ENCODE measurements around the gene CDCA5. TPM values are rescaled to one million over a fixed set of nuclear protein-coding genes. Genes with fewer than 3 reads are reported as not detected.

The CDCA5 gene
- total and polyA plus RNA-seq, 8 donors = 0.08 to 1.2 (median 0.43) TPM

DNA sequence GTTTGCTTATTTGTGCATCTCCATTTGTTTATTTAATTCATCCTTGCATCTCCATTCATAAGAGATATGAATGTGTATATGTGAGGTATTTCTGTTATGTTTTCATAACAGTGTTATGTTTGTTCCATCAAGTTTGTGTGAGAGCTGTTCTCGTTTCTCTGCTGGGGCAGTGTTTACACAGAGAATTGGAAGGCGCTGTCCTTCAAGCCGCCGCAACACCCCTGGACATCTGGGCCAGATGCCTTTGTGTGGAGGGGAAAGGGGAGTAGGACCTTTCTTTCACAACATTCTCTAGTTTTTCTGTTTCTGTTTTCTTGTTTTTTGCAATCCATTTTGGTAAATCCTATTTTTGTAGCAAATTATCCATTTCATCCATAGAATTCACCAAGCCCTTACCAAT, 20.8 kb upstream of the CDCA5 start:
- H3K4me1 ChIP-seq = peaks cover 41 to 45% (median 42%) of the 10 kb centered on the region in 3 donors
- no peak for DNase-seq

DNA sequence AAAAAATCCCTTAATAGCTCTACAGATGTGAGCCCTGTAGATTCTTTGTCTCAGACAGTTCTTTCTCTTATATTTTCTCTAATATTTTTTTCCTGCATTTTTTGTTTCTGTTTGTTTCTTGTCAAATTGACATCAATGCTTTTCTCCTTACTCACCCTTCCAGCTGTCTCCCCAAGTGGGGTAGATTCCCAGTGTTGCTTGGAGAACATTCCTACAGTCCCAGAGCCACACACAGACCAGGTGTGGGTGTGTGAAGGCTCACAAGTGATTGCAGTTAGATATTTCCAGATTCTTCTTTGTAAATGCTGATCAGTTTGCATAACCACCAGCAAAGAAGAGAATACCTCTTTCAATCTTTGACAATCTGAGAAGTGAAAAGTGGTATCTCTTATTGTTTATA, 19.6 kb upstream of the CDCA5 start:
- TF ChIP-seq, protein P1, sequence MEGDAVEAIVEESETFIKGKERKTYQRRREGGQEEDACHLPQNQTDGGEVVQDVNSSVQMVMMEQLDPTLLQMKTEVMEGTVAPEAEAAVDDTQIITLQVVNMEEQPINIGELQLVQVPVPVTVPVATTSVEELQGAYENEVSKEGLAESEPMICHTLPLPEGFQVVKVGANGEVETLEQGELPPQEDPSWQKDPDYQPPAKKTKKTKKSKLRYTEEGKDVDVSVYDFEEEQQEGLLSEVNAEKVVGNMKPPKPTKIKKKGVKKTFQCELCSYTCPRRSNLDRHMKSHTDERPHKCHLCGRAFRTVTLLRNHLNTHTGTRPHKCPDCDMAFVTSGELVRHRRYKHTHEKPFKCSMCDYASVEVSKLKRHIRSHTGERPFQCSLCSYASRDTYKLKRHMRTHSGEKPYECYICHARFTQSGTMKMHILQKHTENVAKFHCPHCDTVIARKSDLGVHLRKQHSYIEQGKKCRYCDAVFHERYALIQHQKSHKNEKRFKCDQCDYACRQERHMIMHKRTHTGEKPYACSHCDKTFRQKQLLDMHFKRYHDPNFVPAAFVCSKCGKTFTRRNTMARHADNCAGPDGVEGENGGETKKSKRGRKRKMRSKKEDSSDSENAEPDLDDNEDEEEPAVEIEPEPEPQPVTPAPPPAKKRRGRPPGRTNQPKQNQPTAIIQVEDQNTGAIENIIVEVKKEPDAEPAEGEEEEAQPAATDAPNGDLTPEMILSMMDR (IDR thresholded peaks at IDR 0.05) = no peak
- intact Hi-C loops (cut with DNase I) = loop anchor here in 1 of 3 donors (10.0 kb wide), 1 partner anchor 249 kb away; no protein-coding TSS in a partner anchor
- Histone ChIP-seq H3K4me3 (no peak overlapping the region), H3K27me3 (no peaks in the 10 kb centered on the region), H3K36me3 (peaks cover 0 to 12% (median 4%) of the 10 kb centered on the region in 3 donors), H3K4me1 (peaks cover 41 to 45% (median 43%) of the 10 kb centered on the region in 3 donors), H3K9me3 (no peaks in the 10 kb centered on the region), H3K27ac (peak overlapping the region in 3 of 4 donors; percentile 33 to 74 (median 35))
- FAIRE-seq (no peak), ATAC-seq (no peak), DNase-seq (no peak)

More for the DNA sequence above, 20.8 kb upstream of the CDCA5 start:
- peak overlapping the region in 3 of 4 donors; percentile 33 to 74 (median 35) for H3K27ac ChIP-seq
- no peaks in the 10 kb centered on the region for H3K27me3 ChIP-seq
- no peak overlapping the region for H3K4me3 ChIP-seq
- peaks cover 0 to 21% (median 7%) of the 10 kb centered on the region in 3 donors for H3K36me3 ChIP-seq
- TF ChIP-seq, protein P1 (IDR thresholded peaks at IDR 0.05) = no peak
- 15 to 21% methylated on average over 4 of the region's 4 CpGs for WGBS, 2 donors
- H3K9me3 ChIP-seq = no peaks in the 10 kb centered on the region
- intact Hi-C loops (cut with DNase I) = loop anchor here in 1 of 3 donors (10.0 kb wide), 1 partner anchor 250 kb away; no protein-coding TSS in a partner anchor
- FAIRE-seq = no peak
- peak in 2 of 4 donors; percentile 17 to 32 for ATAC-seq

DNA sequence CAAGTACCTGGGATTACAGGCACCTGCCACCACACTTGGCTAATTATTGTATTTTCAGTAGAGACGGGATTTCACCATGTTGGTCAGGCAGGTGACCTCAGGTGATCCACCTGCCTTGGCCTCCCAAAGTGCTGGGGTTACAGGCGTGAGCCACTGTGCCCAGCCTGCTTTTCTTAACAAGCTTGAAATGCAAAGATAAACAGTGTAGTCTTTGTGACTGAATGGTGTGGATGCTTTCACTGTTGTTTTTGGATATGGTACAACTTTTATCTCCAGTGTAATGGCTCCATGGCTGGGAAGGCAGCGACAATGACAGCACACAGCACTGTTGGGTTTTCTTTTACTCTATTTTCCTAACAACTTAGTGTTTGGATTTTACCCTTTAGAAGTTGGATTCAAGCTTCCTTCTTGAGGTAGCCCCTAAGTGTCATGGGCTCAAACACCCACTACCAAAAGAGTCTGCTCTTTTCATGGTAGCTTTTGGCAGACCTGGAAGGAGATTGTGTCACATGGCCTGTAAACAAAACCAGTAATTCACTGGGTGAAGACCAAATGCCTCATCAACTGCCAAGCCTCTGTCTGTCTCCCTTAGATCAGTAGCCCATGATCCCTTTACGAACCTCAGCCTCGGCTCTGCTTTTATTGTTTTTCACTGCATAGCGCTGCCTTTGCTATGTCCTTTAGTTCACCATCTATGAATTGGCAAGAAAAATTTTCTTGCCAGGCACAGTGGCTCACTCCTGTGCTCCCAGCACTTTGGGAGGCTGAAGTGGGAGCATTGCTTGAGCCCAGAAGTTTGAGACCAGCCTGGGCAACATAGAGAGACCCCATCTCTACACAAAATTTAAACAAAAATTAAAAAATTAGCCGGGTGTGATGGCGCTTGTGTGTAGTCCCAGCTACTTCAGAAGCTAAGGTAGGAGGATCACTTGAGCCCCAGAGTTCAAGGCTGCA, 18.6 kb upstream of the CDCA5 start:
- TF ChIP-seq, protein P1 (IDR thresholded peaks at IDR 0.05) = no peak
- DNase-seq (peak in 1 of 6 donors; percentile 53), FAIRE-seq (no peak), ATAC-seq (peak; percentile 67 to 78 (median 72))
- Histone ChIP-seq H3K4me1 (peaks cover 41 to 47% (median 45%) of the 10 kb centered on the region in 3 donors), H3K27me3 (no peaks in the 10 kb centered on the region), H3K4me3 (no peak overlapping the region), H3K27ac (peak overlapping the region in 2 of 4 donors; percentile 28 to 74), H3K9me3 (no peaks in the 10 kb centered on the region), H3K36me3 (peaks cover 0 to 9% (median 0%) of the 10 kb centered on the region in 3 donors)
- WGBS, 2 donors = 58 to 60% methylated on average over 8 of the region's 8 CpGs
- intact Hi-C loops (cut with DNase I) = loop anchor here in 1 of 3 donors (10.0 kb wide), 1 partner anchor 248 kb away; no protein-coding TSS in a partner anchor

DNA sequence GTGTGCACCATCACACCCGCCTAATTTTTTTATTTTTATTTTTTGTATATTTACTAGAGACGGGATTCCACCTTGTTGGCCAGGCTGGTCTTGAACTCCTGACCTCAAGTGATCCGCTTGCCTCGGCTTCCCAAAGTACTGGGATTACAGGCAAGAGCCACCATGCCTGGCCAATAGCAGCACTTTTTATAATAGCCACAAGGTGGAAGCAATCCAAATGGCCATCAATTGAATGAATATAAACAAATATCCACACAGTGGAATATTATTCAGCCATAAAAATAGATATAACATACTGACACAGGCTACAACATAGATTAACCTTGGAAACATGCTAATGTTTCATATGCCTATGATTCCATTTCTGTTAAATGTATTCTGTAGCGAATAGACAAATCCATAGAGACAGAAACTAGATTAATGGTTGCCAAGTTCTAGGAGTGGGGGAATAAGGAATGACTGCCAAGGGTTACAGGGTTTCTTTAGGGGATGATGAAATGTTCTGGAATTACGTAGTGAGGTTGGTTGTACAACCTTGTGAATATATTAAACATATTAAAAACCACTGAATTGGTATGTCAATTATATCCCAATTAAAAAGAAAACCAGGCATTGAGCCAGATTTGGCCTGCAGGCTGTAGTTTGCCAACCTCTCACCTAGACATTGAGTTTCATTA, 17.0 kb upstream of the CDCA5 start:
- FAIRE-seq = no peak
- peaks cover 44 to 51% (median 47%) of the 10 kb centered on the region in 3 donors for H3K4me1 ChIP-seq

More for the DNA sequence above, 17.0 kb upstream of the CDCA5 start:
- WGBS, 2 donors = 74 to 76% methylated on average over 6 of the region's 6 CpGs
- TF ChIP-seq, protein P1 (IDR thresholded peaks at IDR 0.05) = no peak
- Histone ChIP-seq H3K27me3 (no peaks in the 10 kb centered on the region), H3K27ac (peak overlapping the region in 2 of 4 donors; percentile 39 to 74), H3K9me3 (no peaks in the 10 kb centered on the region), H3K36me3 (peaks cover 0 to 9% (median 0%) of the 10 kb centered on the region in 3 donors), H3K4me3 (no peak overlapping the region)
- no peak for DNase-seq
- ATAC-seq = no peak
- intact Hi-C loops (cut with DNase I) = loop anchor here in 1 of 3 donors (10.0 kb wide), 1 partner anchor 246 kb away; no protein-coding TSS in a partner anchor

Measured in pancreas (tissue), 10 donors.